Peyer's patch (tissue), 4 donors: ENCODE measurements around the gene U2AF1L4. TPM values are rescaled to one million over a fixed set of nuclear protein-coding genes. Genes with fewer than 3 reads are reported as not detected.

ENCODE experiments used
- DNase-seq, 3 donors: peaks; one replicate each; pipeline ENCODE4 v3.0.0-alpha.2; 2017 to 2019
- H3K27ac ChIP-seq, 4 donors: fragments of 200-600 bp; sonication (generic); one replicate each; pipeline ENCODE4 v1.5.1; 2016 to 2019
- H3K27me3 ChIP-seq, 2 donors: fragments of 200-600 bp; sonication (generic); one replicate each; pipeline ENCODE4 v1.5.1; 2019
- H3K36me3 ChIP-seq, 3 donors: fragments of 200-600 bp; sonication (generic); one replicate each; pipeline ENCODE4 v1.5.1; 2016 to 2019
- H3K4me1 ChIP-seq, 4 donors: fragments of 200-600 bp; sonication (generic); one replicate each; pipeline ENCODE4 v1.5.1; 2016 to 2019
- H3K4me3 ChIP-seq, 4 donors: fragments of 200-600 bp; sonication (generic); 1 replicate in 3 of 4; 2 replicates in 1 of 4; pipeline ENCODE4 v1.5.1; 2016 to 2019; ENCODE audit warnings: mild to moderate bottlenecking in 1 of 4
- H3K9me3 ChIP-seq, 4 donors: fragments of 200-600 bp; sonication (generic); one replicate each; pipeline ENCODE4 v1.5.1; 2016 to 2019; ENCODE audit warnings: mild to moderate bottlenecking in 1 of 4
- CTCF ChIP-seq, 6 experiments: fragments of 450-650 bp in 4 of 6; fragments of 200-600 bp in 2 of 6; sonication (generic) in 1 of 6; IDR thresholded peaks; one replicate each; pipeline ENCODE4 v1.5.1; 2017 to 2019; ENCODE audit warnings: antibody characterized with exemption in 6 of 6, mild to moderate bottlenecking in 3 of 6, moderate library complexity in 1 of 6
- POLR2A ChIP-seq, 2 donors: fragments of 450-650 bp; IDR thresholded peaks; one replicate each; pipeline ENCODE4 v1.5.1; 2017; ENCODE audit warnings: antibody characterized with exemption in 2 of 2, mild to moderate bottlenecking in 2 of 2, moderate library complexity in 2 of 2
- total RNA-seq, 4 donors: library from RNA; depleted of rRNA; stranded (reverse); fragments of >200 nt; gene quantifications; one replicate each; pipeline ENCODE4 v1.1.0, GENCODE V29; 2016

U2AF1L4 gene
- total RNA-seq, 4 donors from 2014 or later, result 14.5 to 70.5 (median 34.6) TPM

GRCh38 chr19:35717665-35718344 is 27.4 kb downstream of the U2AF1L4 start, which contains the start of gene KMT2B:
Gene KMT2B, plus strand, starts transcription at chr19:35718003. Its CDS starts 16 bp downstream, at chr19:35718019.
- H3K4me3 ChIP-seq, result peak within 1 kb of the TSS; percentile 76 to 98 (median 90)
- peak in 1 of 3 donors; percentile 97 for DNase-seq
- H3K4me1 ChIP-seq, result peaks cover 0 to 31% (median 13%) of the 10 kb centered on the region in 4 donors
- H3K27me3 ChIP-seq, result no peaks in the 10 kb centered on the region
- H3K27ac ChIP-seq, result peak within 1 kb of the TSS; percentile 90 to 96 (median 93)
- peaks cover 0 to 30% (median 0%) of the 10 kb centered on the region in 3 donors for H3K36me3 ChIP-seq
- H3K9me3 ChIP-seq, result no peaks in the 10 kb centered on the region
- TF ChIP-seq POLR2A (IDR thresholded peaks at IDR 0.05), result no peak
- TF ChIP-seq CTCF (IDR thresholded peaks at IDR 0.05), result no peak

GRCh38 chr19:35716801-35717664 is 28.2 kb downstream of the U2AF1L4 start:
- H3K27ac ChIP-seq, result peak overlapping the region; percentile 90 to 96 (median 93)
- no peaks in the 10 kb centered on the region for H3K9me3 ChIP-seq
- H3K36me3 ChIP-seq, result peaks cover 0 to 22% (median 0%) of the 10 kb centered on the region in 3 donors
- peak; percentile 90 to 98 (median 96) for DNase-seq
- TF ChIP-seq POLR2A (IDR thresholded peaks at IDR 0.05) (peak; percentile 35 to 50), CTCF (IDR thresholded peaks at IDR 0.05) (peak; percentile 76 to 92 (median 83))
- H3K4me1 ChIP-seq, result peaks cover 0 to 31% (median 13%) of the 10 kb centered on the region in 4 donors
- no peaks in the 10 kb centered on the region for H3K27me3 ChIP-seq
- peak overlapping the region; percentile 76 to 98 (median 90) for H3K4me3 ChIP-seq

- peaks cover 0 to 31% (median 13%) of the 10 kb centered on the region in 4 donors for H3K4me1 ChIP-seq
- peak in 1 of 3 donors; percentile 43 for DNase-seq
- H3K36me3 ChIP-seq, result peaks cover 0 to 16% (median 0%) of the 10 kb centered on the region in 3 donors
- peak overlapping the region; percentile 90 to 96 (median 93) for H3K27ac ChIP-seq
- H3K9me3 ChIP-seq, result no peaks in the 10 kb centered on the region
- H3K4me3 ChIP-seq, result peak overlapping the region; percentile 76 to 98 (median 90)
- H3K27me3 ChIP-seq, result no peaks in the 10 kb centered on the region
- no peak for TF ChIP-seq POLR2A (IDR thresholded peaks at IDR 0.05)
- no peak for TF ChIP-seq CTCF (IDR thresholded peaks at IDR 0.05)
Observed at GRCh38 chr19:35715981-35716800, 29.0 kb downstream of the U2AF1L4 start.

GRCh38 chr19:35715355-35715809 is 29.8 kb downstream of the U2AF1L4 start:
- peak overlapping the region in 3 of 4 donors; percentile 81 to 98 (median 98) for H3K4me3 ChIP-seq
- H3K4me1 ChIP-seq, result peaks cover 0 to 31% (median 13%) of the 10 kb centered on the region in 4 donors

More at GRCh38 chr19:35715355-35715809, 29.8 kb downstream of the U2AF1L4 start:
- no peak for DNase-seq
- Histone ChIP-seq H3K9me3 (no peaks in the 10 kb centered on the region), H3K27ac (peak overlapping the region; percentile 90 to 96 (median 93)), H3K36me3 (peaks cover 0 to 8% (median 0%) of the 10 kb centered on the region in 3 donors), H3K27me3 (no peaks in the 10 kb centered on the region)
- TF ChIP-seq CTCF (IDR thresholded peaks at IDR 0.05), result no peak
- no peak for TF ChIP-seq POLR2A (IDR thresholded peaks at IDR 0.05)
